H1 (cell line): ENCODE measurements around the gene GPX5. TPM values are rescaled to one million over a fixed set of nuclear protein-coding genes. Genes with fewer than 3 reads are reported as not detected.

Source experiments
- CTCF ChIA-PET: fragments of 300-600 bp; sonication (Branson Sonifier 250); formaldehyde crosslinking; loops from one replicate; lab custom pipeline; 2021; ENCODE audit not compliant: partially characterized antibody; lab: Charles Lee
- POLR2A ChIA-PET: fragments of 300-600 bp; sonication (Branson Sonifier 250); formaldehyde crosslinking; loops from one replicate; lab custom pipeline; 2021; ENCODE audit warnings: inconsistent platforms; ENCODE audit not compliant: partially characterized antibody; lab: Charles Lee
- DNase-seq, 2 experiments: peaks; one replicate each; pipeline versions ENCODE4 v3.0.0 to v3.0.0-alpha.2; 2010 to 2022; ENCODE audit warnings: low spot score in 2 of 2, low read depth in 1 of 2, mixed read lengths in 1 of 2
- FAIRE-seq: peaks from 2 replicates; lab custom pipeline; 2011; peaks lifted over from hg19 to GRCh38; lab: Jason Lieb, UNC
- H2AFZ ChIP-seq: 2 replicates; pipeline ENCODE4 v1.8.1; 2012; ENCODE audit warnings: low read length, inconsistent platforms
- H2AK5ac ChIP-seq: 2 replicates; pipeline ENCODE4 v1.6.1; 2013; ENCODE audit warnings: low read depth, low read length
- H2BK120ac ChIP-seq: replicated peaks from 2 replicates; pipeline ENCODE3; 2013; ENCODE audit warnings: low read depth, low read length, inconsistent platforms
- H2BK12ac ChIP-seq: 2 replicates; pipeline ENCODE4 v1.6.1; 2013; ENCODE audit warnings: low read depth, low read length
- H2BK15ac ChIP-seq: 2 replicates; pipeline ENCODE4 v1.6.1; 2013; ENCODE audit warnings: low read length
- H2BK20ac ChIP-seq: 2 replicates; pipeline ENCODE4 v1.6.1; 2013; ENCODE audit warnings: low read length
- H2BK5ac ChIP-seq: 2 replicates; pipeline ENCODE4 v1.6.1; 2013; ENCODE audit warnings: low read depth, low read length
- H3K14ac ChIP-seq: 2 replicates; pipeline ENCODE4 v1.6.1; 2013; ENCODE audit warnings: inconsistent platforms; ENCODE audit not compliant: insufficient read length
- H3K18ac ChIP-seq: 2 replicates; pipeline ENCODE4 v1.6.1; 2013; ENCODE audit warnings: low read length; ENCODE audit errors: extremely low read depth
- H3K23ac ChIP-seq: 2 replicates; pipeline ENCODE4 v1.6.1; 2013; ENCODE audit warnings: inconsistent platforms; ENCODE audit not compliant: insufficient read length
- H3K23me2 ChIP-seq: 2 replicates; pipeline ENCODE4 v1.6.1; 2013; ENCODE audit warnings: low read depth, low read length
- H3K27ac ChIP-seq: 2 replicates; pipeline ENCODE4 v1.6.1; 2011; ENCODE audit warnings: low read depth, low read length, inconsistent platforms
- H3K27me3 ChIP-seq, 4 experiments: replicated peaks in 1 of 4; 1 replicate in 1 of 4; 2 replicates in 3 of 4; pipeline versions ENCODE4 v1.6.1 to v1.8.1; 2011 to 2013; ENCODE audit warnings: low read length in 3 of 4, mild to moderate bottlenecking in 3 of 4, inconsistent platforms in 2 of 4, mixed read lengths in 2 of 4, moderate library complexity in 1 of 4; ENCODE audit not compliant: control insufficient read depth in 3 of 4, insufficient read depth in 3 of 4; ENCODE audit errors: extremely low read depth in 1 of 4
- H3K36me3 ChIP-seq, 4 experiments: 2 replicates each; pipeline versions ENCODE4 v1.6.1 to v1.8.1; 2011 to 2013; ENCODE audit warnings: mild to moderate bottlenecking in 4 of 4, low read length in 3 of 4, moderate library complexity in 2 of 4, control low read depth in 1 of 4, inconsistent platforms in 1 of 4; ENCODE audit not compliant: insufficient read depth in 4 of 4, control insufficient read depth in 2 of 4
- H3K4ac ChIP-seq: replicated peaks from 2 replicates; pipeline ENCODE3; 2013; ENCODE audit warnings: low read length, low read depth, mixed read lengths, inconsistent platforms; ENCODE audit not compliant: insufficient read length
- H3K4me1 ChIP-seq, 4 experiments: replicated peaks in 1 of 4; 1 replicate in 1 of 4; 2 replicates in 3 of 4; pipeline versions ENCODE4 v1.6.1 to v1.8.1; 2011 to 2013; ENCODE audit warnings: low read length in 3 of 4, inconsistent platforms in 2 of 4, mixed read lengths in 1 of 4; ENCODE audit not compliant: insufficient read depth in 4 of 4, control insufficient read depth in 3 of 4
- H3K4me2 ChIP-seq, 2 experiments: 2 replicates each; pipeline versions ENCODE4 v1.6.1 to v1.8.1; 2011 to 2013; ENCODE audit warnings: low read depth in 2 of 2, low read length in 2 of 2, control low read depth in 1 of 2, inconsistent platforms in 1 of 2, mild to moderate bottlenecking in 1 of 2; ENCODE audit not compliant: insufficient read depth in 1 of 2
- H3K4me3 ChIP-seq, 4 experiments: fragments of 200-600, 300-600 bp in 1 of 4; sonication (generic), shearing (Covaris generic), sonication (Bioruptor Twin) in 1 of 4; 2 replicates each; pipeline versions ENCODE4 v1.5.1 to v1.8.1; 2011 to 2016; ENCODE audit warnings: low read length in 4 of 4, low read depth in 3 of 4, control low read depth in 2 of 4, inconsistent platforms in 2 of 4, mild to moderate bottlenecking in 2 of 4, mixed read lengths in 1 of 4, moderate library complexity in 1 of 4; ENCODE audit not compliant: insufficient read depth in 2 of 4; ENCODE audit errors: extremely low read depth in 1 of 4
- H3K56ac ChIP-seq: replicated peaks from 2 replicates; pipeline ENCODE3; 2013; ENCODE audit warnings: low read depth, mild to moderate bottlenecking, mixed read lengths, low read length, inconsistent platforms; ENCODE audit not compliant: insufficient read length
- H3K79me1 ChIP-seq: 2 replicates; pipeline ENCODE4 v1.6.1; 2013; ENCODE audit warnings: low read depth, low read length, control low read depth
- H3K79me2 ChIP-seq, 2 experiments: 2 replicates each; pipeline versions ENCODE4 v1.6.1 to v1.8.1; 2012 to 2013; ENCODE audit warnings: low read length in 2 of 2, mild to moderate bottlenecking in 2 of 2, inconsistent platforms in 1 of 2; ENCODE audit not compliant: insufficient read depth in 2 of 2, control insufficient read depth in 1 of 2
- H3K9ac ChIP-seq, 4 experiments: replicated peaks in 1 of 4; 1 replicate in 1 of 4; 2 replicates in 3 of 4; pipeline versions ENCODE4 v1.6.1 to v1.8.1; 2011 to 2013; ENCODE audit warnings: low read depth in 3 of 4, low read length in 3 of 4, control low read depth in 2 of 4, mild to moderate bottlenecking in 2 of 4, moderate library complexity in 2 of 4, inconsistent platforms in 1 of 4; ENCODE audit errors: extremely low read depth in 1 of 4
- H3K9me3 ChIP-seq, 2 experiments: 2 replicates each; pipeline versions ENCODE4 v1.6.1 to v1.8.1; 2012 to 2013; ENCODE audit warnings: mild to moderate bottlenecking in 2 of 2, moderate library complexity in 2 of 2, control low read depth in 1 of 2, inconsistent platforms in 1 of 2, low read depth in 1 of 2, low read length in 1 of 2, mixed read lengths in 1 of 2; ENCODE audit not compliant: insufficient read depth in 2 of 2
- H4K20me1 ChIP-seq, 2 experiments: replicated peaks in 1 of 2; 2 replicates each; pipeline versions ENCODE3 to v1.8.1; 2011 to 2013; ENCODE audit warnings: inconsistent platforms in 2 of 2, low read length in 2 of 2, mild to moderate bottlenecking in 1 of 2; ENCODE audit not compliant: insufficient read depth in 2 of 2, control insufficient read depth in 1 of 2
- H4K5ac ChIP-seq: 2 replicates; pipeline ENCODE4 v1.6.1; 2013; ENCODE audit warnings: low read length, low read depth, mixed read lengths, inconsistent platforms; ENCODE audit not compliant: insufficient read length
- H4K8ac ChIP-seq: 2 replicates; pipeline ENCODE4 v1.8.0; 2013; ENCODE audit warnings: mild to moderate bottlenecking, moderate library complexity, low read length, inconsistent platforms; ENCODE audit not compliant: insufficient read depth; ENCODE audit errors: extremely low read depth
- H4K91ac ChIP-seq: replicated peaks from 2 replicates; pipeline ENCODE3; 2013; ENCODE audit warnings: low read length, mixed read lengths, inconsistent platforms; ENCODE audit not compliant: insufficient read length
- POLR2AphosphoS5 ChIP-seq: IDR thresholded peaks from 2 replicates; pipeline ENCODE4 v1.6.1; 2011; ENCODE audit warnings: low read depth, low read length
- RAD21 ChIP-seq, 2 experiments: IDR thresholded peaks in 1 of 2; conservative IDR thresholded peaks in 1 of 2; 2 replicates each; pipeline ENCODE4 v1.6.1; 2011; ENCODE audit warnings: low read depth in 2 of 2, low read length in 2 of 2, improper control_type of control experiment in 1 of 2, inconsistent platforms in 1 of 2, mild to moderate bottlenecking in 1 of 2, moderate library complexity in 1 of 2
- WGBS, 2 experiments: shearing (Covaris generic) in 1 of 2; methylation state at CpG; one replicate each; pipeline versions ENCODE4 v1.1.6 to v1.1.7; 2013 to 2015; ENCODE audit warnings: low lambda C conversion rate in 2 of 2, mixed read lengths in 2 of 2, inconsistent platforms in 1 of 2, low coverage in 1 of 2, missing lambda C conversion rate in 1 of 2; ENCODE audit not compliant: insufficient replicate concordance in 2 of 2, insufficient coverage in 1 of 2, insufficient read length in 1 of 2; ENCODE audit errors: extremely low coverage in 1 of 2, missing lambda C conversion rate in 1 of 2; 5-methylcytosine and 5-hydroxymethylcytosine counted together
- polyA plus RNA-seq, 7 experiments: library from polyadenylated mRNA; depleted of rRNA in 3 of 7; stranded (reverse) in 5 of 7; unstranded in 2 of 7; fragments of >200 nt in 5 of 7; fragments of 200-250 nt in 2 of 7; gene quantifications; 1 replicate in 5 of 7; 2 replicates in 1 of 7; 4 replicates in 1 of 7; pipeline versions ENCODE4 v1.2.1 to v1.2.3, GENCODE V29; 2011 to 2013; ENCODE audit warnings: missing spikeins in 2 of 7, mixed read lengths in 2 of 7
- total RNA-seq: library from RNA; stranded (reverse); fragmentation: NEBNext Ultra II Directional; extraction: Animal tissue kit (Norgen Biotek cat#: 25700); gene quantifications from 2 replicates; pipeline ENCODE4 v1.2.1, GENCODE V29; 2021
- TF ChIP-seq, protein P1 (sequence below), 3 experiments: IDR thresholded peaks; 1 replicate in 2 of 3; 2 replicates in 1 of 3; pipeline versions ENCODE4 v1.5.1 to v1.6.1; 2011; ENCODE audit warnings: low read length in 3 of 3, mild to moderate bottlenecking in 3 of 3, inconsistent platforms in 2 of 3, low read depth in 1 of 3, moderate library complexity in 1 of 3; ENCODE audit not compliant: insufficient read depth in 1 of 3; ENCODE audit errors: control extremely low read depth in 1 of 3

Gene GPX5
- total and polyA plus RNA-seq, 2 of the 8 experiments (the other 6 are each of a cell fraction or from before 2014, with no cell fraction given) = 0.08 TPM; not detected in 1

DNA sequence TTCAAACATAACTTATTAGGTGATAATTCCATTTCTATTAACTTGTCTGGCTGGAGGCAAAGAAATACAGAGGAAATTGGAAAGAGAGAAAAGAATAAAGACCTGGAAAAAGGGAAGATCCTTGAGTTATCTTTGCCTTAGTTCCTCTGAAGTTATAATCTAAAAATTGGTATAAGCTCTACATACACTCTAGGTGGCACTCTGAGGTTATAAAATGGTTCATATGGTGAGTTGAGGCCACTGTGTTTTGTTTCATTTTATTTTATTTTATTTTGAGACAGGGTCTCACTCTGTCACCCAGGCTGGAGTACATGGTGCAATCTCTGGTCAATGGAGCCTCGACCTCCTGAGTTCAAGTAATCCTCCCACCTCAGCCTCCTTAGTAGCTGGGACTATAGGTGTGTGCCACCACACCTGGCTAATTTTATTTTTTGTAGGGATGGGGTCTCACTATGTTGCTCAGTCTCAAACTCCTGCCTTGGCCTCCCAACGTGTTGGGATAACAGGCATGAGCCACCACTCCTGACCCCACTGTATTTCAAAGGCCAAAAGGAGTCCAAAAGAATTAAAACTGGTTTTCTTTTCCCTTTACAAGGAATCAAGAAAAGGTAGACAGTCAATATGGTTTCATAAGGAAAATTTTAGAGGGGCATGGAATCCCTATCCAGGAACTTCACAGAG lies 29.4 kb upstream of the GPX5 start:
- H2AK5ac ChIP-seq = no peak overlapping the region
- no peak overlapping the region for H3K4me2 ChIP-seq
- no peak overlapping the region for H2AFZ ChIP-seq
- H4K20me1 ChIP-seq = no peaks in the 10 kb centered on the region
- POLR2A ChIA-PET = no interaction called here
- no peak overlapping the region for H3K56ac ChIP-seq
- H3K79me2 ChIP-seq = no peaks in the 10 kb centered on the region
- H3K4me3 ChIP-seq = no peak overlapping the region
- H2BK5ac ChIP-seq = no peak overlapping the region
- H3K36me3 ChIP-seq = no peaks in the 10 kb centered on the region
- FAIRE-seq = no peak
- no peak overlapping the region for H2BK15ac ChIP-seq
- H3K14ac ChIP-seq = no peak overlapping the region
- no peak overlapping the region for H2BK12ac ChIP-seq
- no peaks in the 10 kb centered on the region for H3K27me3 ChIP-seq
- H3K4ac ChIP-seq = no peak overlapping the region
- H4K8ac ChIP-seq = no peak overlapping the region
- peak; percentile 52 to 61 for TF ChIP-seq RAD21 (IDR thresholded peaks at IDR 0.05 in 1 of 2, conservative IDR thresholded peaks at IDR 0.05 in 1 of 2; ENCODE audit: low read depth in 2 of 2, low read length in 2 of 2)
- TF ChIP-seq, protein P1, sequence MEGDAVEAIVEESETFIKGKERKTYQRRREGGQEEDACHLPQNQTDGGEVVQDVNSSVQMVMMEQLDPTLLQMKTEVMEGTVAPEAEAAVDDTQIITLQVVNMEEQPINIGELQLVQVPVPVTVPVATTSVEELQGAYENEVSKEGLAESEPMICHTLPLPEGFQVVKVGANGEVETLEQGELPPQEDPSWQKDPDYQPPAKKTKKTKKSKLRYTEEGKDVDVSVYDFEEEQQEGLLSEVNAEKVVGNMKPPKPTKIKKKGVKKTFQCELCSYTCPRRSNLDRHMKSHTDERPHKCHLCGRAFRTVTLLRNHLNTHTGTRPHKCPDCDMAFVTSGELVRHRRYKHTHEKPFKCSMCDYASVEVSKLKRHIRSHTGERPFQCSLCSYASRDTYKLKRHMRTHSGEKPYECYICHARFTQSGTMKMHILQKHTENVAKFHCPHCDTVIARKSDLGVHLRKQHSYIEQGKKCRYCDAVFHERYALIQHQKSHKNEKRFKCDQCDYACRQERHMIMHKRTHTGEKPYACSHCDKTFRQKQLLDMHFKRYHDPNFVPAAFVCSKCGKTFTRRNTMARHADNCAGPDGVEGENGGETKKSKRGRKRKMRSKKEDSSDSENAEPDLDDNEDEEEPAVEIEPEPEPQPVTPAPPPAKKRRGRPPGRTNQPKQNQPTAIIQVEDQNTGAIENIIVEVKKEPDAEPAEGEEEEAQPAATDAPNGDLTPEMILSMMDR (IDR thresholded peaks at IDR 0.05; ENCODE audit: control extremely low read depth in 1 of 3, insufficient read depth in 1 of 3, low read depth in 1 of 3, low read length in 3 of 3) = peak in 1 of 3 experiments; percentile 18; a peak in 2 of 4 replicates
- TF ChIP-seq POLR2AphosphoS5 = no peak
- TF ChIP-seq, all 59 proteins: peak for 2
- H3K4me1 ChIP-seq = no peaks in the 10 kb centered on the region
- WGBS, 2 experiments = 60% methylated on average over 2 of the region's 2 CpGs; no CpG with 5 or more reads in 1 of the 2 experiments
- H3K23me2 ChIP-seq = no peaks in the 10 kb centered on the region
- H3K9ac ChIP-seq = no peak overlapping the region
- no peaks in the 10 kb centered on the region; a peak in 1 of 4 replicates for H3K9me3 ChIP-seq
- no peaks in the 10 kb centered on the region for H3K79me1 ChIP-seq
- H4K5ac ChIP-seq = no peak overlapping the region
- H4K91ac ChIP-seq = no peak overlapping the region
- CTCF ChIA-PET = interaction anchor here (0.6 to 1.9 kb wide), 8 partner anchors 13 to 93 kb away, joined by 3 to 9 read pairs (median 3); no protein-coding TSS in a partner anchor
- no peak overlapping the region for H2BK20ac ChIP-seq
- no peak overlapping the region for H3K27ac ChIP-seq
- no peak overlapping the region for H3K23ac ChIP-seq
- H3K18ac ChIP-seq = no peak overlapping the region
- H2BK120ac ChIP-seq = no peak overlapping the region
- no peak for DNase-seq
